Right lobe of liver (tissue), 6 donors: ENCODE measurements around the gene CSNK2B. TPM values are rescaled to one million over a fixed set of nuclear protein-coding genes. Genes with fewer than 3 reads are reported as not detected.

ENCODE experiments used
- ATAC-seq, 4 donors: fragments of 200-7000 bp; cut with Tn5 transposase; one replicate each; pipeline ENCODE4 v1.9.1; 2020; ENCODE audit warnings: mild to moderate bottlenecking in 4 of 4, moderate library complexity in 4 of 4
- DNase-seq, 3 donors: peaks; one replicate each; pipeline ENCODE4 v3.0.0-alpha.2; 2020
- H3K27ac ChIP-seq, 3 donors: fragments of 200-600 bp; one replicate each; pipeline ENCODE4 v1.8.0; 2022
- H3K27me3 ChIP-seq, 2 donors: fragments of 200-600 bp; one replicate each; pipeline ENCODE4 v1.8.0; 2022
- H3K36me3 ChIP-seq, 4 donors: fragments of 200-600 bp; sonication (generic) in 1 of 4; one replicate each; pipeline versions ENCODE4 v1.5.1 to v1.8.0; 2017 to 2022; ENCODE audit warnings: control low read depth in 1 of 4
- H3K4me1 ChIP-seq, 4 donors: fragments of 200-600 bp; sonication (generic) in 1 of 4; one replicate each; pipeline versions ENCODE4 v1.5.1 to v1.8.0; 2017 to 2022; ENCODE audit warnings: control low read depth in 1 of 4
- H3K4me3 ChIP-seq, 3 donors: fragments of 200-600 bp; one replicate each; pipeline ENCODE4 v1.8.0; 2022
- H3K9me3 ChIP-seq, 4 donors: fragments of 200-600 bp; sonication (generic) in 1 of 4; one replicate each; pipeline versions ENCODE4 v1.5.1 to v1.8.0; 2017 to 2022; ENCODE audit warnings: control low read depth in 1 of 4
- POLR2A ChIP-seq: fragments of 450-650 bp; IDR thresholded peaks from one replicate; pipeline ENCODE4 v1.6.1; 2017; ENCODE audit warnings: antibody characterized with exemption, mild to moderate bottlenecking
- WGBS: methylation state at CpG from one replicate; pipeline ENCODE4 v1.1.6; 2018; ENCODE audit warnings: low coverage, low lambda C conversion rate; ENCODE audit not compliant: insufficient coverage; ENCODE audit errors: missing lambda C conversion rate; 5-methylcytosine and 5-hydroxymethylcytosine counted together
- intact Hi-C, 2 donors: fragments of 100-400 bp; cut with DNase I; formaldehyde crosslinking; loops; one replicate each; pipeline versions ENCODE4 v1.11.2 to v1.14.1; 2022
- total RNA-seq, 6 experiments: library from RNA; depleted of rRNA in 2 of 6; stranded (reverse); fragments of >200 nt in 2 of 6; fragmentation: NEBNext Ultra II Directional in 3 of 6; extraction: Animal tissue kit (Norgen Biotek cat#: 25700) in 3 of 6; gene quantifications; one replicate each; pipeline versions ENCODE4 v1.1.0 to v1.2.4, GENCODE V29; 2016 to 2023
- TF ChIP-seq, protein P1 (sequence below), 4 donors: fragments of 200-600 bp in 3 of 4; fragments of 450-650 bp in 1 of 4; IDR thresholded peaks; one replicate each; pipeline versions ENCODE4 v1.5.1 to v1.8.0; 2016 to 2022; ENCODE audit warnings: antibody characterized with exemption in 4 of 4, mild to moderate bottlenecking in 2 of 4
- donor health status: DM: no; HTN: yes; CAD: no.
- donor health status: DM: no; HTN: no; CAD: no.
- donor health status: DM: no; HTN: no; CAD: no.
- donor health status: DM: no; HTN: yes; CAD: no.
- donor health status: DM: no; HTN: yes; CAD: no.

The CSNK2B gene
- total RNA-seq, 6 experiments from 2014 or later, result 52.5 to 171 (median 64.5) TPM

DNA sequence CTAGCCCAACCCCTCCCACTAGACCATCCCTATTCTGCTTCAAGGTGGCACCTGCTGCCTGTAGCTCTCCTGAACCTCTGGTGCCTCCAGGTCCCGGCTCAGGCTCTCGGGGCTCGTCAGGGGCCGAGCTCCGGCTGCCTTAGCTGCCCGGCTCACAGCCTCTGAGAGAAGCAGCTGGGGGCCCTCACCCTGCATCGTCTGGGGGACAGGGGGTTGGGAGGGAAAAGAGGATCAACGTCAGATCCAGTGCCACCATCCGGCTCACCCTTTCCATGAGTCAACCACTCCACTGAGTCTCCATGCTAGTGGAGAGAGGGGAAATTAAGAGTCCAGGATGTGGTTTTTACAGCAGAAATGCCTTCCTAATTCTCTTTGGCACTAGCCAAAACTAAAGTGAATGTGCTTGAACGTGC, 26.4 kb upstream of the CSNK2B start:
- ATAC-seq (no peak), DNase-seq (peak in 1 of 3 donors; percentile 48)
- intact Hi-C loops, result no loop called here
- Histone ChIP-seq H3K36me3 (peaks cover 4 to 97% (median 52%) of the 10 kb centered on the region in 4 donors), H3K4me1 (peaks cover 0 to 22% (median 0%) of the 10 kb centered on the region in 4 donors), H3K4me3 (no peak overlapping the region), H3K27ac (no peak overlapping the region), H3K27me3 (no peaks in the 10 kb centered on the region), H3K9me3 (no peaks in the 10 kb centered on the region)
- WGBS, result 78% methylated on average over 4 of the region's 10 CpGs
- no peak for TF ChIP-seq POLR2A
- TF ChIP-seq, protein P1, sequence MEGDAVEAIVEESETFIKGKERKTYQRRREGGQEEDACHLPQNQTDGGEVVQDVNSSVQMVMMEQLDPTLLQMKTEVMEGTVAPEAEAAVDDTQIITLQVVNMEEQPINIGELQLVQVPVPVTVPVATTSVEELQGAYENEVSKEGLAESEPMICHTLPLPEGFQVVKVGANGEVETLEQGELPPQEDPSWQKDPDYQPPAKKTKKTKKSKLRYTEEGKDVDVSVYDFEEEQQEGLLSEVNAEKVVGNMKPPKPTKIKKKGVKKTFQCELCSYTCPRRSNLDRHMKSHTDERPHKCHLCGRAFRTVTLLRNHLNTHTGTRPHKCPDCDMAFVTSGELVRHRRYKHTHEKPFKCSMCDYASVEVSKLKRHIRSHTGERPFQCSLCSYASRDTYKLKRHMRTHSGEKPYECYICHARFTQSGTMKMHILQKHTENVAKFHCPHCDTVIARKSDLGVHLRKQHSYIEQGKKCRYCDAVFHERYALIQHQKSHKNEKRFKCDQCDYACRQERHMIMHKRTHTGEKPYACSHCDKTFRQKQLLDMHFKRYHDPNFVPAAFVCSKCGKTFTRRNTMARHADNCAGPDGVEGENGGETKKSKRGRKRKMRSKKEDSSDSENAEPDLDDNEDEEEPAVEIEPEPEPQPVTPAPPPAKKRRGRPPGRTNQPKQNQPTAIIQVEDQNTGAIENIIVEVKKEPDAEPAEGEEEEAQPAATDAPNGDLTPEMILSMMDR (IDR thresholded peaks at IDR 0.05), result no peak

DNA sequence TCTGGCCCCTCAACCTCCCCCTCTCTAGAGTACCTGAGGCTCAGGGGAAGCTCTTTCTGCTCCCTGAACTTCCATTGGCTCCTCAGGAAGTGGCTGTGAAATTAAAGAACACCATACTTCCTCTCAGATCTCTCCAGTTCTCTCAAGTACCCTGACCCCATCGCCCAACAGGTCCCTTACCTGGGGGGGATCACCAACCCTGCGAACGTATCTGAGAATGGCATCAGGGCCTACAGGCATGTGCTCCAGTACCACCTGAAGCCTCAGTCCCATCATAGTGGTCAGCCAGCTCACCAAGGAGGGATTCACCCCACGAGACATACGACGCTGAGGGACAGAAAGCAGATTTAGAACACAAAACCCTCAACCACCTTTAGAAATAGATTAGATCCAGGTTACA, 25.3 kb upstream of the CSNK2B start:
- 95% methylated on average over 6 of the region's 6 CpGs for WGBS
- intact Hi-C loops, result no loop called here
- Histone ChIP-seq H3K27ac (no peak overlapping the region), H3K9me3 (no peaks in the 10 kb centered on the region), H3K4me3 (no peak overlapping the region), H3K27me3 (no peaks in the 10 kb centered on the region), H3K36me3 (peaks cover 4 to 98% (median 52%) of the 10 kb centered on the region in 4 donors), H3K4me1 (peaks cover 0 to 18% (median 0%) of the 10 kb centered on the region in 4 donors)
- TF ChIP-seq, protein P1 (IDR thresholded peaks at IDR 0.05), result no peak
- TF ChIP-seq POLR2A, result no peak
- no peak for ATAC-seq
- DNase-seq, result no peak

DNA sequence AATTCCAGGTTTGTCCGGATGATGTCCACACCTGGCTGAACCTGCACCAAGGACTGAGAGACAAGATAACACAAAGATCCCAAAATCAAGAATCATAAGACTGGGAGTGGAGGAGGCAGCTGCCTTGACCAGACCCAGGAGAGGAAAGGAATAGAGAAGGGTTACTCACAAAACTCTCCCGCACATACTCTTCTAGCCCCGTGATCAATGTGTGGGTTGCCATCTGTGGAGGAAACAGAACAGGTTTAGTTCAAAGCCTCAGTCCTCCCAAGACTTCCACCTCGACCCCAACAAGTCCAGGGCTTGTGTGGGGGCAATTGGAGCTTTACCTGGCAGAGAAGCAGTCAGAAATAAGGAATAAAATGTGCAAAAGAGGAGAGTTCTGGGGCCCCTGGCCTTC, 24.5 kb upstream of the CSNK2B start:
- H3K9me3 ChIP-seq, result no peaks in the 10 kb centered on the region
- H3K4me1 ChIP-seq, result peaks cover 0 to 18% (median 0%) of the 10 kb centered on the region in 4 donors
- 78% methylated on average over 3 of the region's 4 CpGs for WGBS
- H3K4me3 ChIP-seq, result no peak overlapping the region
- H3K36me3 ChIP-seq, result peaks cover 4 to 97% (median 52%) of the 10 kb centered on the region in 4 donors
- H3K27me3 ChIP-seq, result no peaks in the 10 kb centered on the region
- TF ChIP-seq POLR2A, result no peak
- TF ChIP-seq, protein P1 (IDR thresholded peaks at IDR 0.05), result no peak
- intact Hi-C loops, result no loop called here
- ATAC-seq (no peak), DNase-seq (no peak)
- H3K27ac ChIP-seq, result no peak overlapping the region

DNA sequence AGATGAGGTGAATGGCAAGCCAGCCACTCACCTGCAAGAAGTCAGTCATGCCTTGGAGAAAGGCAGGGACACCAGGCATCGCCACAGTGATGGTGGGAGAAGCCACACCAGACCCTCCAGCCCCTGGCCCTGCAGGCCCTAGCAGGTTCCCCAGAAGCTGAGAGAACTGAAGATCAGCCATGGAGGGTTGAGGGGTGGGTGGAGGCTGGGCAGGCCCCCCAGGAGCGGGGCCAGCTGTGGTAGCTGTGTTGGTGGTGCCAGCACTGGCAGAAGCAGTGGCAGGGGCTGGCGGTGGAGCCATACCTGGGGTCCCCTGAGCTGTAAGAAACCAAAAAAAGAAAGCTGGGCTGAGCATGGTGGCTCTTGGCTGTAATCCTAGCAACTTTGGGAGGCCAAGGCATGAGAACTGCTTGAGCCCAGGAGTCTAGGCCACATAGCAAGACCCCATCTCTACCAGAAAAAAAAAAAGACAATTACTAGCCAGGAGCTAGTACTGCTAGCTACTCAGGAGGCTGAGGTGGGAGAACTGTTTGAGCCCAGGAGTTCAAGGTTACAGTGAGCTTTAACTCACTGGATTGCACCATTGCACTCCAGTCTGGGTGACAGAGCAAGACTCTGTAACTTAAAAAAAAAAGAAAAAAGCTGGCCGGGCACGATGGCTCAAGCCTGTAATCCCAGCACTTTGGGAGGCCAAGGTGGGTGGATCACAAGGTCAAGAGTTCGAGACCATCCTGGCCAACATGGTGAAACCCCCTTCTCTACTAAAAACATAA, 22.9 kb upstream of the CSNK2B start:
- peak in 2 of 4 donors; percentile 12 to 47 for ATAC-seq
- intact Hi-C loops, result no loop called here
- TF ChIP-seq, protein P1 (IDR thresholded peaks at IDR 0.05), result no peak
- no peak for TF ChIP-seq POLR2A
- DNase-seq, result peak in 1 of 3 donors; percentile 16
- 55% methylated on average over 5 of the region's 6 CpGs for WGBS
- peaks cover 0 to 18% (median 0%) of the 10 kb centered on the region in 4 donors for H3K4me1 ChIP-seq
- no peaks in the 10 kb centered on the region for H3K27me3 ChIP-seq
- H3K27ac ChIP-seq, result peak overlapping the region in 1 of 3 donors; percentile 22
- no peak overlapping the region for H3K4me3 ChIP-seq
- peaks cover 4 to 96% (median 52%) of the 10 kb centered on the region in 4 donors for H3K36me3 ChIP-seq
- no peaks in the 10 kb centered on the region for H3K9me3 ChIP-seq
